H1 (cell line): ENCODE results near the gene GPR156. TPM values are rescaled to one million over a fixed set of nuclear protein-coding genes. Genes with fewer than 3 reads are reported as not detected.

Source experiments
- CTCF ChIA-PET: fragments of 300-600 bp; sonication (Branson Sonifier 250); formaldehyde crosslinking; loops from one replicate; lab custom pipeline; 2021; ENCODE audit not compliant: partially characterized antibody; lab: Charles Lee
- POLR2A ChIA-PET: fragments of 300-600 bp; sonication (Branson Sonifier 250); formaldehyde crosslinking; loops from one replicate; lab custom pipeline; 2021; ENCODE audit warnings: inconsistent platforms; ENCODE audit not compliant: partially characterized antibody; lab: Charles Lee
- DNase-seq, 2 experiments: peaks; one replicate each; pipeline versions ENCODE4 v3.0.0 to v3.0.0-alpha.2; 2010 to 2022; ENCODE audit warnings: low spot score in 2 of 2, low read depth in 1 of 2, mixed read lengths in 1 of 2
- FAIRE-seq: peaks from 2 replicates; lab custom pipeline; 2011; peaks lifted over from hg19 to GRCh38; lab: Jason Lieb, UNC
- H2AFZ ChIP-seq: 2 replicates; pipeline ENCODE4 v1.8.1; 2012; ENCODE audit warnings: low read length, inconsistent platforms
- H2AK5ac ChIP-seq: 2 replicates; pipeline ENCODE4 v1.6.1; 2013; ENCODE audit warnings: low read depth, low read length
- H2BK120ac ChIP-seq: replicated peaks from 2 replicates; pipeline ENCODE3; 2013; ENCODE audit warnings: low read depth, low read length, inconsistent platforms
- H2BK12ac ChIP-seq: 2 replicates; pipeline ENCODE4 v1.6.1; 2013; ENCODE audit warnings: low read depth, low read length
- H2BK15ac ChIP-seq: 2 replicates; pipeline ENCODE4 v1.6.1; 2013; ENCODE audit warnings: low read length
- H2BK20ac ChIP-seq: 2 replicates; pipeline ENCODE4 v1.6.1; 2013; ENCODE audit warnings: low read length
- H2BK5ac ChIP-seq: 2 replicates; pipeline ENCODE4 v1.6.1; 2013; ENCODE audit warnings: low read depth, low read length
- H3K14ac ChIP-seq: 2 replicates; pipeline ENCODE4 v1.6.1; 2013; ENCODE audit warnings: inconsistent platforms; ENCODE audit not compliant: insufficient read length
- H3K18ac ChIP-seq: 2 replicates; pipeline ENCODE4 v1.6.1; 2013; ENCODE audit warnings: low read length; ENCODE audit errors: extremely low read depth
- H3K23ac ChIP-seq: 2 replicates; pipeline ENCODE4 v1.6.1; 2013; ENCODE audit warnings: inconsistent platforms; ENCODE audit not compliant: insufficient read length
- H3K23me2 ChIP-seq: 2 replicates; pipeline ENCODE4 v1.6.1; 2013; ENCODE audit warnings: low read depth, low read length
- H3K27ac ChIP-seq: 2 replicates; pipeline ENCODE4 v1.6.1; 2011; ENCODE audit warnings: low read depth, low read length, inconsistent platforms
- H3K27me3 ChIP-seq, 4 experiments: replicated peaks in 1 of 4; 1 replicate in 1 of 4; 2 replicates in 3 of 4; pipeline versions ENCODE4 v1.6.1 to v1.8.1; 2011 to 2013; ENCODE audit warnings: low read length in 3 of 4, mild to moderate bottlenecking in 3 of 4, inconsistent platforms in 2 of 4, mixed read lengths in 2 of 4, moderate library complexity in 1 of 4; ENCODE audit not compliant: control insufficient read depth in 3 of 4, insufficient read depth in 3 of 4; ENCODE audit errors: extremely low read depth in 1 of 4
- H3K36me3 ChIP-seq, 4 experiments: 2 replicates each; pipeline versions ENCODE4 v1.6.1 to v1.8.1; 2011 to 2013; ENCODE audit warnings: mild to moderate bottlenecking in 4 of 4, low read length in 3 of 4, moderate library complexity in 2 of 4, control low read depth in 1 of 4, inconsistent platforms in 1 of 4; ENCODE audit not compliant: insufficient read depth in 4 of 4, control insufficient read depth in 2 of 4
- H3K4ac ChIP-seq: replicated peaks from 2 replicates; pipeline ENCODE3; 2013; ENCODE audit warnings: low read length, low read depth, mixed read lengths, inconsistent platforms; ENCODE audit not compliant: insufficient read length
- H3K4me1 ChIP-seq, 4 experiments: replicated peaks in 1 of 4; 1 replicate in 1 of 4; 2 replicates in 3 of 4; pipeline versions ENCODE4 v1.6.1 to v1.8.1; 2011 to 2013; ENCODE audit warnings: low read length in 3 of 4, inconsistent platforms in 2 of 4, mixed read lengths in 1 of 4; ENCODE audit not compliant: insufficient read depth in 4 of 4, control insufficient read depth in 3 of 4
- H3K4me2 ChIP-seq, 2 experiments: 2 replicates each; pipeline versions ENCODE4 v1.6.1 to v1.8.1; 2011 to 2013; ENCODE audit warnings: low read depth in 2 of 2, low read length in 2 of 2, control low read depth in 1 of 2, inconsistent platforms in 1 of 2, mild to moderate bottlenecking in 1 of 2; ENCODE audit not compliant: insufficient read depth in 1 of 2
- H3K4me3 ChIP-seq, 4 experiments: fragments of 200-600, 300-600 bp in 1 of 4; sonication (generic), shearing (Covaris generic), sonication (Bioruptor Twin) in 1 of 4; 2 replicates each; pipeline versions ENCODE4 v1.5.1 to v1.8.1; 2011 to 2016; ENCODE audit warnings: low read length in 4 of 4, low read depth in 3 of 4, control low read depth in 2 of 4, inconsistent platforms in 2 of 4, mild to moderate bottlenecking in 2 of 4, mixed read lengths in 1 of 4, moderate library complexity in 1 of 4; ENCODE audit not compliant: insufficient read depth in 2 of 4; ENCODE audit errors: extremely low read depth in 1 of 4
- H3K56ac ChIP-seq: replicated peaks from 2 replicates; pipeline ENCODE3; 2013; ENCODE audit warnings: low read depth, mild to moderate bottlenecking, mixed read lengths, low read length, inconsistent platforms; ENCODE audit not compliant: insufficient read length
- H3K79me1 ChIP-seq: 2 replicates; pipeline ENCODE4 v1.6.1; 2013; ENCODE audit warnings: low read depth, low read length, control low read depth
- H3K79me2 ChIP-seq, 2 experiments: 2 replicates each; pipeline versions ENCODE4 v1.6.1 to v1.8.1; 2012 to 2013; ENCODE audit warnings: low read length in 2 of 2, mild to moderate bottlenecking in 2 of 2, inconsistent platforms in 1 of 2; ENCODE audit not compliant: insufficient read depth in 2 of 2, control insufficient read depth in 1 of 2
- H3K9ac ChIP-seq, 4 experiments: replicated peaks in 1 of 4; 1 replicate in 1 of 4; 2 replicates in 3 of 4; pipeline versions ENCODE4 v1.6.1 to v1.8.1; 2011 to 2013; ENCODE audit warnings: low read depth in 3 of 4, low read length in 3 of 4, control low read depth in 2 of 4, mild to moderate bottlenecking in 2 of 4, moderate library complexity in 2 of 4, inconsistent platforms in 1 of 4; ENCODE audit errors: extremely low read depth in 1 of 4
- H3K9me3 ChIP-seq, 2 experiments: 2 replicates each; pipeline versions ENCODE4 v1.6.1 to v1.8.1; 2012 to 2013; ENCODE audit warnings: mild to moderate bottlenecking in 2 of 2, moderate library complexity in 2 of 2, control low read depth in 1 of 2, inconsistent platforms in 1 of 2, low read depth in 1 of 2, low read length in 1 of 2, mixed read lengths in 1 of 2; ENCODE audit not compliant: insufficient read depth in 2 of 2
- H4K20me1 ChIP-seq, 2 experiments: replicated peaks in 1 of 2; 2 replicates each; pipeline versions ENCODE3 to v1.8.1; 2011 to 2013; ENCODE audit warnings: inconsistent platforms in 2 of 2, low read length in 2 of 2, mild to moderate bottlenecking in 1 of 2; ENCODE audit not compliant: insufficient read depth in 2 of 2, control insufficient read depth in 1 of 2
- H4K5ac ChIP-seq: 2 replicates; pipeline ENCODE4 v1.6.1; 2013; ENCODE audit warnings: low read length, low read depth, mixed read lengths, inconsistent platforms; ENCODE audit not compliant: insufficient read length
- H4K8ac ChIP-seq: 2 replicates; pipeline ENCODE4 v1.8.0; 2013; ENCODE audit warnings: mild to moderate bottlenecking, moderate library complexity, low read length, inconsistent platforms; ENCODE audit not compliant: insufficient read depth; ENCODE audit errors: extremely low read depth
- H4K91ac ChIP-seq: replicated peaks from 2 replicates; pipeline ENCODE3; 2013; ENCODE audit warnings: low read length, mixed read lengths, inconsistent platforms; ENCODE audit not compliant: insufficient read length
- ASH2L ChIP-seq: fragments of 200-600, 300-600 bp; sonication (generic); IDR thresholded peaks from one replicate; pipeline ENCODE4 v1.7.1; 2017; ENCODE audit warnings: low read length
- BRCA1 ChIP-seq: IDR thresholded peaks from 2 replicates; pipeline ENCODE4 v1.6.1; 2012; ENCODE audit warnings: low read depth, low read length, improper control_type of control experiment
- EP300 ChIP-seq, 2 experiments: IDR thresholded peaks; 1 replicate in 1 of 2; 2 replicates in 1 of 2; pipeline ENCODE4 v1.6.1; 2011 to 2012; ENCODE audit warnings: low read depth in 2 of 2, low read length in 2 of 2, mild to moderate bottlenecking in 2 of 2, borderline replicate concordance in 1 of 2, inconsistent platforms in 1 of 2, moderate library complexity in 1 of 2
- GTF2F1 ChIP-seq: IDR thresholded peaks from 2 replicates; pipeline ENCODE4 v1.6.1; 2012; ENCODE audit warnings: low read depth, low read length, improper control_type of control experiment, borderline replicate concordance
- RBBP5 ChIP-seq: IDR thresholded peaks from 2 replicates; pipeline ENCODE4 v1.7.1; 2012; ENCODE audit warnings: low read depth, mild to moderate bottlenecking, inconsistent platforms, low read length, moderate library complexity, borderline replicate concordance
- SAP30 ChIP-seq: fragments of 300-600 bp; sonication (generic); IDR thresholded peaks from 2 replicates; pipeline ENCODE4 v1.7.1; 2012; ENCODE audit warnings: low read length, moderate library complexity, mild to moderate bottlenecking, inconsistent platforms; ENCODE audit not compliant: insufficient read depth, insufficient replicate concordance
- SP2 ChIP-seq: IDR thresholded peaks from 2 replicates; pipeline ENCODE4 v1.6.1; 2012; ENCODE audit warnings: mild to moderate bottlenecking, low read length, inconsistent platforms
- SRF ChIP-seq: IDR thresholded peaks from 2 replicates; pipeline ENCODE4 v1.6.1; 2011; ENCODE audit warnings: mild to moderate bottlenecking, low read depth, low read length, moderate library complexity
- SUZ12 ChIP-seq: fragments of 200-600 bp; sonication (generic); IDR thresholded peaks from 2 replicates; pipeline ENCODE4 v1.6.1; 2012; ENCODE audit warnings: mild to moderate bottlenecking, inconsistent platforms, low read length, moderate library complexity, mixed read lengths
- TEAD4 ChIP-seq: IDR thresholded peaks from 2 replicates; pipeline ENCODE4 v1.6.1; 2012; ENCODE audit warnings: low read depth, low read length, inconsistent platforms, mixed read lengths
- YY1 ChIP-seq: IDR thresholded peaks from 2 replicates; pipeline ENCODE4 v1.6.1; 2011; ENCODE audit warnings: low read depth, mild to moderate bottlenecking, low read length
- ZNF274 ChIP-seq: IDR thresholded peaks from 2 replicates; pipeline ENCODE4 v1.7.0; 2012; ENCODE audit warnings: low read length, borderline replicate concordance; ENCODE audit errors: extremely low read depth
- WGBS, 2 experiments: shearing (Covaris generic) in 1 of 2; methylation state at CpG; one replicate each; pipeline versions ENCODE4 v1.1.6 to v1.1.7; 2013 to 2015; ENCODE audit warnings: low lambda C conversion rate in 2 of 2, mixed read lengths in 2 of 2, inconsistent platforms in 1 of 2, low coverage in 1 of 2, missing lambda C conversion rate in 1 of 2; ENCODE audit not compliant: insufficient replicate concordance in 2 of 2, insufficient coverage in 1 of 2, insufficient read length in 1 of 2; ENCODE audit errors: extremely low coverage in 1 of 2, missing lambda C conversion rate in 1 of 2; 5-methylcytosine and 5-hydroxymethylcytosine counted together
- polyA plus RNA-seq, 7 experiments: library from polyadenylated mRNA; depleted of rRNA in 3 of 7; stranded (reverse) in 5 of 7; unstranded in 2 of 7; fragments of >200 nt in 5 of 7; fragments of 200-250 nt in 2 of 7; gene quantifications; 1 replicate in 5 of 7; 2 replicates in 1 of 7; 4 replicates in 1 of 7; pipeline versions ENCODE4 v1.2.1 to v1.2.3, GENCODE V29; 2011 to 2013; ENCODE audit warnings: missing spikeins in 2 of 7, mixed read lengths in 2 of 7
- total RNA-seq: library from RNA; stranded (reverse); fragmentation: NEBNext Ultra II Directional; extraction: Animal tissue kit (Norgen Biotek cat#: 25700); gene quantifications from 2 replicates; pipeline ENCODE4 v1.2.1, GENCODE V29; 2021
- TF ChIP-seq, protein P1 (sequence below): IDR thresholded peaks from 2 replicates; pipeline ENCODE4 v1.6.1; 2011; ENCODE audit warnings: low read depth, mild to moderate bottlenecking, low read length; ENCODE audit not compliant: insufficient read depth
- TF ChIP-seq, protein P2 (sequence below): IDR thresholded peaks from 2 replicates; pipeline ENCODE4 v1.6.1; 2012; ENCODE audit warnings: inconsistent platforms

GPR156 gene
- total and polyA plus RNA-seq, 2 of the 8 experiments (the other 6 are each of a cell fraction or from before 2014, with no cell fraction given) = 1.6 to 1.8 TPM

DNA sequence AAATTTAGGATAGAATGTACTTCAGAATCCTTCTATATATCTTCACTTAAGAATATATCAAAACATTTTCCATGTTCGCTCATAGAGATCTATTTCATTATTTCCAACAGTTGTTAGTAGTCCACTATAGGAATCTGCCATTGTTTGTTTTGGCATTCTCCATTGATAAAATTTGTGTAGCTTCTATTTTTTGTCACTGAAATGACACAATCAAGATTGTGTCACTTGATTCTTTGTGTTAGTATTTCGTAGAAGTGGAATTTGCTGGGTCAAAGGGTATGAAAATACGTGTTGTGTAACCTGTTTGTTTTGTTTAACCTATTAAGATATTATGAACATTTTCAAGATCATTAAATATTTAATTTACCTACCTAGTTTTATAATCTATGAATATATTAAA lies 15.9 kb upstream of the GPR156 start:
- Histone ChIP-seq H3K27ac (no peak overlapping the region), H3K56ac (no peak overlapping the region), H3K9ac (no peak overlapping the region), H3K4ac (no peak overlapping the region), H3K4me3 (no peak overlapping the region), H4K5ac (no peak overlapping the region), H3K4me1 (peaks cover 0 to 3% (median 0%) of the 10 kb centered on the region in 4 experiments; a peak in 1 of 7 replicates), H3K14ac (no peak overlapping the region), H3K79me2 (no peaks in the 10 kb centered on the region), H2BK12ac (no peak overlapping the region), H2AFZ (no peak overlapping the region), H3K9me3 (no peaks in the 10 kb centered on the region), H2AK5ac (no peak overlapping the region), H3K23ac (no peak overlapping the region), H3K18ac (no peak overlapping the region), H4K91ac (no peak overlapping the region), H2BK5ac (no peak overlapping the region), H3K27me3 (peaks cover 0 to 1% (median 0%) of the 10 kb centered on the region in 4 experiments; a peak in 1 of 7 replicates), H3K4me2 (no peak overlapping the region), H3K23me2 (no peaks in the 10 kb centered on the region; the same call in 1 of the 2 replicates), H4K8ac (no peak overlapping the region), H3K36me3 (no peaks in the 10 kb centered on the region), H2BK20ac (no peak overlapping the region), H3K79me1 (no peaks in the 10 kb centered on the region), H4K20me1 (no peaks in the 10 kb centered on the region), H2BK120ac (no peak overlapping the region), H2BK15ac (no peak overlapping the region)
- ChIA-PET POLR2A (no interaction called here), CTCF (no interaction called here)
- FAIRE-seq (no peak), DNase-seq (no peak)
- WGBS, 2 experiments = 93% methylated on average over 3 of the region's 3 CpGs; no CpG with 5 or more reads in 1 of the 2 experiments
- TF ChIP-seq SUZ12 (no peak), TEAD4 (no peak), SP2 (no peak), SAP30 (no peak), YY1 (no peak), BRCA1 (no peak), SRF (no peak), GTF2F1 (no peak), ASH2L (no peak), ZNF274 (no peak), EP300 (IDR thresholded peaks at IDR 0.05; ENCODE audit: borderline replicate concordance in 1 of 2, low read depth in 2 of 2, low read length in 2 of 2) (no peak), RBBP5 (no peak)
- TF ChIP-seq, protein P1, sequence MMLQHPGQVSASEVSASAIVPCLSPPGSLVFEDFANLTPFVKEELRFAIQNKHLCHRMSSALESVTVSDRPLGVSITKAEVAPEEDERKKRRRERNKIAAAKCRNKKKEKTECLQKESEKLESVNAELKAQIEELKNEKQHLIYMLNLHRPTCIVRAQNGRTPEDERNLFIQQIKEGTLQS = no peak
- TF ChIP-seq, protein P2, sequence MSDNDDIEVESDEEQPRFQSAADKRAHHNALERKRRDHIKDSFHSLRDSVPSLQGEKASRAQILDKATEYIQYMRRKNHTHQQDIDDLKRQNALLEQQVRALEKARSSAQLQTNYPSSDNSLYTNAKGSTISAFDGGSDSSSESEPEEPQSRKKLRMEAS = no peak
